ENCODE results near the gene INPP1.
A peak's percentile ranks its signal among the peaks of the same experiment; 100 is the strongest.

Gene INPP1

GRCh38 chr2:190320696-190321095 lies 22.7 kb upstream of the INPP1 start:
- no peak for TF ChIP-seq CTCF (IDR thresholded peaks at IDR 0.05)
- Histone ChIP-seq H3K4me3 (no peak overlapping the region), H3K27ac (peak overlapping the region; percentile 81 to 83)
- DNase-seq (ENCODE audit: low spot score): no peak

GRCh38 chr2:190323406-190323805 lies 20.0 kb upstream of the INPP1 start:
- TF ChIP-seq CTCF (IDR thresholded peaks at IDR 0.05): no peak
- Histone ChIP-seq H3K27ac (no peak overlapping the region), H3K4me3 (no peak overlapping the region)
- DNase-seq (ENCODE audit: low spot score): no peak

GRCh38 chr2:190325588-190325987 lies 17.8 kb upstream of the INPP1 start:
- H3K4me3 ChIP-seq: no peak overlapping the region
- no peak for DNase-seq (ENCODE audit: low spot score)
- no peak overlapping the region for H3K27ac ChIP-seq
- no peak for TF ChIP-seq CTCF (IDR thresholded peaks at IDR 0.05)

GRCh38 chr2:190327867-190328572 lies 15.4 kb upstream of the INPP1 start:
- no peak for DNase-seq (ENCODE audit: low spot score)
- H3K27ac ChIP-seq: no peak overlapping the region
- TF ChIP-seq CTCF (IDR thresholded peaks at IDR 0.05): no peak
- no peak overlapping the region for H3K4me3 ChIP-seq

GRCh38 chr2:190328573-190329147 lies 14.7 kb upstream of the INPP1 start:
- DNase-seq (ENCODE audit: low spot score): no peak
- H3K27ac ChIP-seq: no peak overlapping the region
- no peak overlapping the region for H3K4me3 ChIP-seq
- TF ChIP-seq CTCF (IDR thresholded peaks at IDR 0.05): no peak

- peak overlapping the region in 1 of 2 donors; percentile 56 for H3K27ac ChIP-seq
- TF ChIP-seq CTCF (IDR thresholded peaks at IDR 0.05): no peak
- peak overlapping the region; percentile 22 for H3K4me3 ChIP-seq
- no peak for DNase-seq (ENCODE audit: low spot score)
Observed at GRCh38 chr2:190333395-190333794, 10.0 kb upstream of the INPP1 start.

- Histone ChIP-seq H3K27ac (peak overlapping the region in 1 of 2 donors; percentile 56), H3K4me3 (peak overlapping the region; percentile 22)
- no peak for TF ChIP-seq CTCF (IDR thresholded peaks at IDR 0.05)
- no peak for DNase-seq (ENCODE audit: low spot score)
Observed at GRCh38 chr2:190333928-190334327, 9.5 kb upstream of the INPP1 start.

Measured in coronary artery (tissue), 2 donors.